ENCODE data around the gene FAM83E.

The FAM83E gene

DNA sequence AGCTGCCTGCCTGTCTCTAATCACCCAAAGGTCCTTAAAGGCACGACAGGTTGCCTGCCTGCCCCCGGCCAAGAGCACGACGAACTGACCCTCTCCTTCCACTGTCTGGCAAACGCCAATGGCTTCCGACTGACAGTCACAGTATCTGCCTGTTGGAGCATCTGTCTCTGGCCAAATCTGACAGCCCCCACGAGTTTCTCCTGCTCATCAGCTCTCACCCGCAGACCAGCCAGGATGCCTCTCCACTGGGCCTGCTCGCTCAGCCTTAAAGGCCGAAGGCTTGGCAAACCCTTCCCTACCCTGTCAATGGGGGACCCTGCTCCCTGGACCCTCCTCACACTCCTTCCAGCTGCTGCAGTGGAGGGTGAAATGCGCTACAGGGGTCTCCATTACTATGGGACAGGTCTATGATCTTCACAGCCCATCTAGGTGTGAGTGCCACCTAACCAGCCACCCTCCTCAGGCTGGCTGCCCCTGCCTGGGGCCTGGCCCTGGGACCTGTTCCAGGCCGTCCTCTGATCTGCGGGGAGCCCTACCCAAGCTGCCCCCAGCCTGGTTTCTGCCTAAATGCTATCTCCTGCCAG, 932 bp downstream of the FAM83E start:
- Histone ChIP-seq H3K4me3 (no peak overlapping the region), H3K27ac (no peak overlapping the region)
- DNase-seq (ENCODE audit: low spot score), result no peak
- TF ChIP-seq, protein P1, sequence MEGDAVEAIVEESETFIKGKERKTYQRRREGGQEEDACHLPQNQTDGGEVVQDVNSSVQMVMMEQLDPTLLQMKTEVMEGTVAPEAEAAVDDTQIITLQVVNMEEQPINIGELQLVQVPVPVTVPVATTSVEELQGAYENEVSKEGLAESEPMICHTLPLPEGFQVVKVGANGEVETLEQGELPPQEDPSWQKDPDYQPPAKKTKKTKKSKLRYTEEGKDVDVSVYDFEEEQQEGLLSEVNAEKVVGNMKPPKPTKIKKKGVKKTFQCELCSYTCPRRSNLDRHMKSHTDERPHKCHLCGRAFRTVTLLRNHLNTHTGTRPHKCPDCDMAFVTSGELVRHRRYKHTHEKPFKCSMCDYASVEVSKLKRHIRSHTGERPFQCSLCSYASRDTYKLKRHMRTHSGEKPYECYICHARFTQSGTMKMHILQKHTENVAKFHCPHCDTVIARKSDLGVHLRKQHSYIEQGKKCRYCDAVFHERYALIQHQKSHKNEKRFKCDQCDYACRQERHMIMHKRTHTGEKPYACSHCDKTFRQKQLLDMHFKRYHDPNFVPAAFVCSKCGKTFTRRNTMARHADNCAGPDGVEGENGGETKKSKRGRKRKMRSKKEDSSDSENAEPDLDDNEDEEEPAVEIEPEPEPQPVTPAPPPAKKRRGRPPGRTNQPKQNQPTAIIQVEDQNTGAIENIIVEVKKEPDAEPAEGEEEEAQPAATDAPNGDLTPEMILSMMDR (IDR thresholded peaks at IDR 0.05), result no peak

DNA sequence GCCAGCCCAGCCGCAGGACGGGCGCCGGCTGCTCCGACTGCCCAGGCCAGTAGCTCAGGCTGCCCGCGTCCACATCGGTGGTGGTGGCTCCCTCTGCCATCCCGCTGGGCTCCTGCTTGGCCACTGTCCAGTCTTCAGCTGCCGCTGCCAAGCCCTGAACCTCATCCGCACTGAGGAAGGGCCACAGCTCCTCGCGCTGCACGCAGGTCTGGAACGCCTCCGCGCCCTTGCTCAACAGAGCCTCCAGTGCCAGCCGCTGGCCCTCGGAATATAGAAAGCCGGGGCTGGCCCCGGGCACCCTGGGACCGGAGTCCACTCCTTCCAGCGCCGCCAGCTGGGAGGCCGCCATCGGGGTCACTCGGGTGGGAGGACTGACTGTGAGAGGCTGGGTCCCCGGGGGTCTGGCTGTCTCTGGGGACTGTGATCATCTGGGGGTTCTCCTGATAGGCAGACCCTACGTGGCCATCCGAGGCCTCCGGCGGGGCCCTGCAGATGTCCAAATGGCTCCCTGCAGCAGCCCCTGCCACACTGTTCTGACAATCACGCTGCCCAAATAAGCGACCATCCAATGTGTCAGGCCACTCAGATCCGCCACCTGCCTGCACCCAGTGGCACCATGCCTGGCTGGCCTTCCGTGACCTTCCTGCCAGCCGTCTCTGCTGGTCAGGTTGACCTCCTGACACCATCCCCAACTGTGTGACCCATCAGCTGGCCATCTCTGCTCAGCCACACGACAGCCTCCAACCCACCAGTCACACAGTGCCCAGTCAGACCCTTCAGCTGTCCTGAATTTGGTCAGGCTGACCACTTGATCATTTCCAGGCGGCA, 1.6 kb downstream of the FAM83E start:
- no peak for DNase-seq (ENCODE audit: low spot score)
- Histone ChIP-seq H3K4me3 (no peak overlapping the region), H3K27ac (no peak overlapping the region)
- TF ChIP-seq, protein P1 (IDR thresholded peaks at IDR 0.05), result no peak

DNA sequence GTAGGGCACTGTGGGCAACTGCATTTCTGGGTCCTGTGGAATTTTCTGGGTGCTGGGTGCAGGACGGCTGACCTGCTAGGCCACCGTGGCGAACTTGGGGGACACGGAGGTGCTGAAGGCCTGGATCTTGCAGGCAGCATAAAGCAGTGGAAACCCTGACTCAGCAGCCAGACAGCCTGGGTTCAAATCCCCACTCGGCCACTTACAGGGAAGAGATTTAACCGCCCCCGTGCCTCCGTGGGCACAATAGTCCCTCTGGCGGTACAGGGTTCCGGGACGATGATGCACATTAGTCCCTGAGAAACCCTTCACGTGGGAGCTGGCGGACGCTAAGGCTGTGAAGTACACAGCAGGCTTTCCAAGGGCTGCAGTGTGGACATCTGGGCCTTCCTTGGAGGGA, 3.0 kb downstream of the FAM83E start:
- TF ChIP-seq, protein P1 (IDR thresholded peaks at IDR 0.05), result no peak
- Histone ChIP-seq H3K27ac (no peak overlapping the region), H3K4me3 (no peak overlapping the region)
- no peak for DNase-seq (ENCODE audit: low spot score)

DNA sequence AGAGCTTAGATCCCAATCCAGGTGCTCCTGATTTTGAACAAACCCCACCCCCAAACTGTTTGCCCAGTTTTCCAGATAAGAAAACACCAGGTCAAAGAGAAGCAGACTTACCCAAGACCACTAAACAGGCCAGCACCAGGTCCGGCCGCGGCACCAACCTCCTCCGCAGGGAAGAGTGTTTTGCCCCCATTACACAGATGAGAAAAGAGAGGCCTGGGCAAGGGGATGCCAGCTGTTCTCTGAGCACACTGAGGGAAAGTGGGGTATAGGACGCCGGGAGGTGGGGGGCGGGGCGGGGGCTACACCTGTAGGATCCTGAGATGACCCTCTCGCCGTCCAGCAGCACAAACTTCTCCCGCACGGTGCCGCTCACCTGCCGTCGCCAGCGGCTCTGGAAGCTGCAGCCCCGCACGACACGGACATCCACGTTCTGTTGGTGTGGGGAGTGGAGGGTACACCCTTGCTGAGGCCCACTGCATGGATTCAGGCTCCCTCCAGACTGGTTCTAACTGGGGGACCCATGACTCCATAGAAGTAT, 5.2 kb downstream of the FAM83E start:
- no peak for DNase-seq (ENCODE audit: low spot score)
- TF ChIP-seq, protein P1 (IDR thresholded peaks at IDR 0.05), result no peak
- H3K27ac ChIP-seq, result no peak overlapping the region

DNA sequence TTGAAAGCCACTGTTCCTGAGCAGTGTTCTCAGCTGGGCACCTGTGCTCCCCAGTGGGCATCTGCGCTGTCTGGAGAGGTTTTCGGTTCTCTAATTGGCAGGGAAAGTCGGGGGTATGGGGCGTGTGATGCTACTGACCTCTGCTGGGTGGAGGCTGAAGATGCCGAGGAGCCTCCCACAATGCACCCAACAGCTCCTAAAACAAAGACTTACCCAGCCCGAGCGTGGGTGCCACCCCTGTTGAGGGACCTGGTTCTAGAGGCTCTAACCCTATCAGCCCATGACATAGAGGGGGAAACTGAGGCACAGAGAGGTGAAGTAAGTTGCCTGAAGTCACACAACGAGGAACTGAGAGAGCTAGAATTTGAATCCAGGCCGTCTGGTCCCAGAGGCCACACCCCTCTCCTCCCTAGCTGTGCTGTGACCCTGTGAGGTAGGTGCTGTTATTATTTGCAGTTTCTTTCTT, 6.0 kb downstream of the FAM83E start:
- no peak for DNase-seq (ENCODE audit: low spot score)
- Histone ChIP-seq H3K27ac (no peak overlapping the region), H3K4me3 (no peak overlapping the region)
- TF ChIP-seq, protein P1 (IDR thresholded peaks at IDR 0.05), result no peak

More for the DNA sequence above, 5.2 kb downstream of the FAM83E start:
- no peak overlapping the region for H3K4me3 ChIP-seq

DNA sequence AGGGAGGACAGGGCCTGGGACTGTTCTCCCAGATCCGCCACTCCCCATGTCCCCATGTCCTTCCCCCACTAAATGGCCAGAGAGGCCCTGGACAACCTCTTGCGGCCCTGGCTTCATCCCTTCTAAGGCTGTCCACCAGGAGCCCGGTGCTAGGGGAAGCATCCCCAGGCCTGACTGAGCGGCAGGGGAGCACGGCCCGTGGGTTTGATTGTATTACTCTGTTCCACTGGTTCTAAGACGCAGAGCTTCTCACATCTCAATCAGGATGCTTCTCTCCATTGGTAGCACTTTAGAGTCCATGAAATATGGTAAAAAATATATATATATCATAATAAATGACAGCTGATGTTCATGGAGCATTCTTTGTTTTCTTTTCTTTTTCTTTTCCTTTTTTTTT, 7.5 kb downstream of the FAM83E start:
- no peak overlapping the region for H3K27ac ChIP-seq
- DNase-seq (ENCODE audit: low spot score), result no peak
- no peak overlapping the region for H3K4me3 ChIP-seq
- TF ChIP-seq, protein P1 (IDR thresholded peaks at IDR 0.05), result no peak

Data from coronary artery (tissue), 2 donors.